Esophagus (tissue), 2 donors: ENCODE results near the gene CLIC1. TPM values are rescaled to one million over a fixed set of nuclear protein-coding genes. Genes with fewer than 3 reads are reported as not detected.

Experiments used
- H3K27ac ChIP-seq, 2 donors: one replicate each; pipeline ENCODE4 v1.5.1; 2013; ENCODE audit warnings: low read depth in 2 of 2, mild to moderate bottlenecking in 2 of 2, inconsistent platforms in 1 of 2, low read length in 1 of 2, moderate library complexity in 1 of 2
- H3K27me3 ChIP-seq, 2 donors: one replicate each; pipeline ENCODE4 v1.6.1; 2013; ENCODE audit warnings: low read length in 2 of 2, control low read depth in 1 of 2, mild to moderate bottlenecking in 1 of 2; ENCODE audit not compliant: insufficient read depth in 2 of 2, control insufficient read depth in 1 of 2
- H3K36me3 ChIP-seq, 2 donors: one replicate each; pipeline ENCODE4 v1.6.1; 2013; ENCODE audit warnings: low read length in 1 of 2; ENCODE audit not compliant: control insufficient read depth in 2 of 2, insufficient read depth in 2 of 2
- H3K4me1 ChIP-seq, 2 donors: one replicate each; pipeline ENCODE4 v1.6.1; 2013; ENCODE audit warnings: low read length in 1 of 2; ENCODE audit not compliant: control insufficient read depth in 2 of 2, insufficient read depth in 2 of 2
- H3K4me3 ChIP-seq, 2 donors: one replicate each; pipeline ENCODE4 v1.5.1; 2013; ENCODE audit warnings: low read length in 2 of 2, mild to moderate bottlenecking in 2 of 2, low read depth in 1 of 2, moderate library complexity in 1 of 2
- H3K9me3 ChIP-seq, 2 donors: one replicate each; pipeline ENCODE4 v1.6.1; 2013; ENCODE audit warnings: mild to moderate bottlenecking in 2 of 2, low read depth in 1 of 2, low read length in 1 of 2, moderate library complexity in 1 of 2; ENCODE audit not compliant: control insufficient read depth in 2 of 2, insufficient read depth in 1 of 2
- WGBS, 2 donors: extraction: QIAGEN DNeasy Blood & Tissue Kit; methylation state at CpG; one replicate each; pipeline ENCODE4 v1.1.7; 2013; 5-methylcytosine and 5-hydroxymethylcytosine counted together
- polyA plus RNA-seq, 2 donors: library from polyadenylated mRNA; stranded (reverse); fragments of 200-250 nt; gene quantifications; one replicate each; pipeline ENCODE4 v1.2.3, GENCODE V29; 2013
- donor health status: healthy with polysubstance abuse.
- donor health status: Bipolar disorder and iron deficiency.

CLIC1 gene
- polyA plus RNA-seq: 100 to 1,000 TPM; 258 to 412 TPM

DNA sequence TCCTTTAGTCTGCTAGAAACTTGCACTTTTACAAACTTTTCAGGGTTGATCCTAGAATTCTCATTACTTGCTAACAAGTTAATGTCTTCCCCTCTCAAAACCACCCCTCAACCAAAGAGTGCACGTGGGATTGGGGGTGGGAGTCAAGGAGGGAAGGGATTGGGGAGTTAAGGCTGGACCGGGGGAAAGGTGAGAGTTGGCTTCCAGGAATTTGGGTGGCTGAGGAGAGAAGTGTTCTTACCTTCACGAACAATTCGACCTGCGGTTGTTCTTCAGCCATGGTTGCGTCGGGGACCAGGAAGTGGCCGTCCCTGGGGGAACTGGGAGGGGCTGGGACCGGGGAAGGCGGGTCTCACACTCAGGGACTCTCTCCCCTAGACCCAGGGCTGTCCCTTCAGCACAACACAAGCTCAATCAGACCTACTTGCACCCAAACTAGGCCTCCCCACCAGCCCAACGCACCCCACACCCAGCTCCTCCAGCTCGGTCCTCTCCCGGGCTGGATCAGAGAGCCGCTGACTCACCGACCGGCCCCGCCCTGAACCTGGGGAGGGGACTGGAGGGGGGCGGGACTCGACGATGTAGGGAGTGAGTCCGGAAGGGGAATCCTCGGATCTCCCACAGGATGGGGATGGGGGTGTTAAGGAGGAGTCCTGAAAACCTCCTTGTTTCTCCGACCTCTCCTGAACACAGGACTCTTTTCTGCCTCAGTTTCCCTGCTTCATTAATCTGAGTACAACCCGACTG, at the start of gene CLIC1:
CLIC1 (minus strand) TSS at position 510 of the 747 bp plus-strand sequence; CDS start at position 280, 230 bp downstream.
- Histone ChIP-seq H3K27ac (peak within 1 kb of the TSS; percentile 96 to 98), H3K9me3 (no peaks in the 10 kb centered on the region), H3K36me3 (peaks cover 14 to 16% of the 10 kb centered on the region in 2 donors), H3K4me1 (peaks cover 3 to 17% of the 10 kb centered on the region in 2 donors), H3K27me3 (no peaks in the 10 kb centered on the region), H3K4me3 (peak within 1 kb of the TSS; percentile 60 to 88)
- 0 to 1% methylated on average over 24 of the region's 24 CpGs for WGBS, 2 donors

DNA sequence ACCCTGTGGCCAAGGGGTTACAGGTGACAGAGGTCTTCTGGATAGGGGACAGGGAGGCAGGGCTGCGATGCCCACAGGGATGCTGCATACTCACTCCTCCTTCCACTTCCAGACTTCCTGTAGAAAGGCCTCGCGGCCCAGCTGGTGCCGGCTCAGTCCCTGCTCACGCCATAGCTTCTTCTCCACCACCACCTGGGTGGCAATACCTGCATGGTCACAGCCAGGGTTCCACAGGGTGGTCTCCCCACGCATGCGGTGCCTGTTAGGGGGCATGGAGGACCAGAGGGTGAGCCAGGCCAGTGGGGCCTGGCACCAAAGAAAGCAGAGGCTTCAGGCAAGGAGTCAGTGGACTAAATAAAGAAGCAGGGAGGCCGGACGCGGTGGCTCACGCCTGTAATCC, 49.1 kb upstream of the CLIC1 start:
- no peak overlapping the region for H3K4me3 ChIP-seq
- 96% methylated on average over 11 of the region's 11 CpGs for WGBS, 2 donors
- no peak overlapping the region for H3K27ac ChIP-seq
- H3K4me1 ChIP-seq: no peaks in the 10 kb centered on the region
- peaks cover 5 to 47% of the 10 kb centered on the region in 2 donors for H3K36me3 ChIP-seq
- no peaks in the 10 kb centered on the region for H3K9me3 ChIP-seq
- H3K27me3 ChIP-seq: no peaks in the 10 kb centered on the region

DNA sequence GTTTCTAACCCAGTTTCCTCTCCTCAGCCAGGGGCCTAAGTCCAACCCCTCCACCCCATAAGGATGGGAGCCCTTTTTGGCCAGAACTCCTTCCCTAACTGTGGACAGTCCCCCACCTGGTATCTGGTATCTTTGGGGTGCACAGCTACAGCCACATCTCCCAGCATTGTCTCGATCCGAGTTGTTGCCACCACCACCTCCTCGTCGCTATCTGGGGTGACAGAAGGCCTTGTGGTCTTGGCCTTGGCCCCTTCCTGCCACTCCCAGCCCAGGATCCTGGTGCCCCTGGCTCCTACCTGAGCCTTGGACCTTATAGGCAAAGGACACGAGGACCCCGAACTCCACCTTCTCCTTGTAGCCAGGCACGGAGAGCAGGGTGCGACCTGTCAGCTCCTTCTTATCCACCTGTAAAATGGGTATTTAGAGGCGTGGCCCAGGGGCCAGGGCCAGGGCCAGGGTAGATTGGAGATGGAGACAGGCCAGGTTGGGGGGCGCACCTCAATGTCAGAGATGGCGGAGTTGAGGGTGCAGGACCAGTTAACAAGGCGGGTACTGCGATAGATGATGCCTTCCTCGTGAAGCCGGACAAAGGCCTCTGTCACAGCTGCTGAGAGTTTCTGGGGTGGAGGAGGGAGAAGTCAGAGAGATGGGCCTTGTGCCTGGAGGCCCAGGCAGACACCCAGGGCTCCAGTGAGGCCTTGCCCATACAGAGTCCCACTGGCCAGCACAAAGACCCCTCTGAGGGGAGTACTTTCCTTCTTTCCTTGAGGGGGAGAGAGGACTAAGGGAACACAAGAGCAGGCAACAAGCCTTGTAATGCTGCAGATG, 48.0 kb upstream of the CLIC1 start:
- H3K4me3 ChIP-seq: no peak overlapping the region
- H3K4me1 ChIP-seq: no peaks in the 10 kb centered on the region
- H3K36me3 ChIP-seq: peaks cover 8 to 55% of the 10 kb centered on the region in 2 donors
- H3K27ac ChIP-seq: no peak overlapping the region
- 94 to 95% methylated on average over 15 of the region's 15 CpGs for WGBS, 2 donors
- H3K9me3 ChIP-seq: no peaks in the 10 kb centered on the region
- no peaks in the 10 kb centered on the region for H3K27me3 ChIP-seq

DNA sequence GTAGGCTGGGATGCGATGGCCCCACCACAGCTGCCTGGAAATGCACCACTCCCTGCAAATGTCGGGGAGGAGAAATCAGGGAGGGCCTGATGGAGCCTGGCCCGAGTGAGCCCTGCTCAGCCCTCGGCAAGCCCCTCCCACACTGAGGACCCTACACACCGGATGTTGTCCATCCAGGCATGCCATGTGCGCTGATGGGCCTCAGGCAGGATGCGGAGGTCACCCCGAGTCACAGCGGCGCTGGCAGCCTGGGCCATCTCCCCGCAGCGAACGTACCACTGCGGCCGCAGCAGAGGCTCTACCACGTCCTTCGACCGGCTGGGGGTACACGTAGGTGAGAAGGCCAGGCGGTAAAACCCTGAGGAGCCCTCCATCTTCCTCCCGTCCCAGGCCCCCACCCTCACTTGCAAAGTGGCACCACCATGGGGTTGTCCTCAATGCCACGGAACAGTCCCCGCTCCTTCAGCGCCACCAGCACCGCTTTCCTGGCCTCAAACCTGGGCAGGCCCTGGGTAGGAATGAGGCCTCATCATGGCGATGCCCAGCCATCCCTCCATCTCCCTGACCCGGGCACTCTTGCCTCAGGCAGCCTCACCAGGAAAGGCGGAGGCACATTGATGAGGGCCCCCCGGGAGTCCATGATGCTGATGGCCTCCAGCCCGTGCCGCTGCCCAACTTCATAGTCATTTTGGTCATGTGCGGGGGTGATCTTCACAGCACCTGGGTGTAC, 46.0 kb upstream of the CLIC1 start:
- Histone ChIP-seq H3K36me3 (peaks cover 8 to 65% of the 10 kb centered on the region in 2 donors), H3K9me3 (no peaks in the 10 kb centered on the region), H3K27ac (no peak overlapping the region), H3K27me3 (no peaks in the 10 kb centered on the region), H3K4me3 (no peak overlapping the region), H3K4me1 (peaks cover under 1% of the 10 kb centered on the region in 2 donors)
- 91 to 92% methylated on average over 32 of the region's 32 CpGs for WGBS, 2 donors

DNA sequence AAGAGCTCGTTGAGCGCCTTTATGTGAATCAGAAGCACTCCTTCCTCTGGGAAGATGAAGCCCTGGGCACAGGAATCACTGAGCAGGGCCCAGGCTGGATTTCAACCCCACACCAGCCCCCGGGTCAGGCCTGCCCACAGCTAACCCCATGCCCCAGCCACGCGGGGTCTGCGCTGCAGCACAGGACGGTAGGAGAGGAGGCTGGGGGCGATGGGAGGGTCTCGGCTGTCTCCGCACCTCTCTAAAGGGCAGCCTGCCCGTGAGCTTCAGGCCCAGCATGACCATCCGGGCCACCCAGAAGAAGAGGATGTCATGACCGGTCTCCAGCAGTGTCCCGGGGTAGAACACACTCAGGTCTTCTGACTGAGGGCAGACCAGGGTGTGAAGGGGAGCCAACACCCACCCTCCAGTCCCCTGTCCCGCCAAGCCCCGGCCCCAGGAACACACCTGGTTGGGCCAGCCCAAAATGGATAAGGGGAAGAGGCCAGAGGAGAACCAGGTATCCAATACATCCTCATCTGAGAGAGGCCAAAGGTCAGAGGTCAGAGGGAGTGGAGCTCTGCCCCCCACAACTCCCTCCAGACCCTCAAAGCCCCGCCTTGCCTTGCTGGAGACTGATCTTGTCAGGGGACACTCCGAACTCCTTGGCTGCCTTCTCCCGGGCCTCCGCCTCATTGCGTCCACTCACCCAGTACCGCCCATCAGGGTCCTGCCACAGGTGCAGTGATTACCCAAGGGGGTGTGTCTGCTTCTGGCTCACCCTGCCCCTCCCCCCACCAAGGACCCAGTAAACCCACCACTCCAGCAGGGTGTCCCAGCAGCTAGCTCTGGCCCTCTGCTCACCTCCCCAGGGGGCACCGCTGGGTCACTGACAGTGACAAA, 45.2 kb upstream of the CLIC1 start:
- Histone ChIP-seq H3K27me3 (no peaks in the 10 kb centered on the region), H3K27ac (no peak overlapping the region), H3K4me1 (peaks cover 6% of the 10 kb centered on the region in 2 donors), H3K4me3 (no peak overlapping the region), H3K36me3 (peaks cover 8 to 65% of the 10 kb centered on the region in 2 donors), H3K9me3 (no peaks in the 10 kb centered on the region)
- 95 to 96% methylated on average over 23 of the region's 23 CpGs for WGBS, 2 donors

DNA sequence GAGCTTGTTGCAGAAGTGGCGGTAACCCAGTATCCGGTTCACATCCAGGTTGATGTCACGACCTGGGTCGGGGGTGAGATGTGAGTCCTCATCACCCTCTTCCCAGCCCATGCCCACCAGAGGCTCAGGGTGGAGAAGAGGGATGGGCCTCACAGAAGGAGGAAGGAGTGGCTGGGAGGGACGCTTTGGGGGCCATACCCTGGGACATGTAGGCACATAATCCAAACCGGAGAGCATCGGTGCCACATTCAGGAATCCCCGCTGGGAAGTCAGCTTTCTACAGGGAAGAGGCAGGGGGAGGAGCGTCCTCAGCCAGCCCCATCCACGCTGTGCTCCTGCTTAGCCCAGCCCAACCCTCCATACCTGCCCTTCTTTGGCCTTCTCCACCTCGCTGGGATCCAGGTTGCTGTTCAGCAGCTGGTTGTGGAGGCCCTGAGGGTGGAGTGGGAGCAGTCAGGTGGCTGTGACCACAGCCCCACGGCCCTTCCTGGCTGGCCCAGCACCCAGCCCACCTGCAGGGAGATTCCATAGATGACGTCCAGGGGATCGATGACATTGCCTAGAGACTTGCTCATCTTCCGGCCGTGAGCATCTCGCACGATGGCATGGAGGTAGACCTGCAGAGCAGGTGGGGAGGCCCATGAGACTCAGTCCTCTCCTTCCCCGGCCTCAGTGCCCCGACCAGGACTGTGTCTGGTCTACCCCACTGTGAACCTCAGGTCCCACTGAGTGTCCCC, 44.3 kb upstream of the CLIC1 start:
- H3K27me3 ChIP-seq: no peaks in the 10 kb centered on the region
- peaks cover 6% of the 10 kb centered on the region in 2 donors for H3K4me1 ChIP-seq
- H3K9me3 ChIP-seq: no peaks in the 10 kb centered on the region
- peaks cover 8 to 63% of the 10 kb centered on the region in 2 donors for H3K36me3 ChIP-seq
- no peak overlapping the region for H3K4me3 ChIP-seq
- no peak overlapping the region for H3K27ac ChIP-seq
- WGBS, 2 donors: 87% methylated on average over 20 of the region's 20 CpGs

DNA sequence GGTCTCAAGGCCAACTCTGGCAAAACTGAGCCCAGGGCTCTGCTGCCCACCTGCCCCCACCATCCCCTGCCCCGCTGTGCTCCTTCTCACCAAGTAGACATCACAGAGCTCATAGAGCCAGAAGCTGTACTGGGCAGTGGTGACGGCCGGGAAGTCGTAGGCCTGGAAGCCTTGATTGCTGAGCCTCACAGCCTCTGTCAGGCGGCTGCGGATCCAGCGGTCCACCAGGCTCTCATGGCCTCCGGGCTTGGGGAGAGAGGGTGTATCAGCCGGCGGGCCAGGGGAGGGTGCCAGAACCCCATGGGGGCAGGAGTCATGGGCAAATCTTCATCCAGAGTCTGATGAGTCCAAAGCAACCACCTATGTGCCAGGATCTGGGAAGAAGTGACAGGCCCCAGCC, 43.6 kb upstream of the CLIC1 start:
- H3K4me1 ChIP-seq: peaks cover 6 to 9% of the 10 kb centered on the region in 2 donors
- H3K36me3 ChIP-seq: peaks cover 8 to 56% of the 10 kb centered on the region in 2 donors
- H3K4me3 ChIP-seq: no peak overlapping the region
- no peaks in the 10 kb centered on the region for H3K9me3 ChIP-seq
- H3K27me3 ChIP-seq: no peaks in the 10 kb centered on the region
- no peak overlapping the region for H3K27ac ChIP-seq
- 94 to 95% methylated on average over 10 of the region's 10 CpGs for WGBS, 2 donors

DNA sequence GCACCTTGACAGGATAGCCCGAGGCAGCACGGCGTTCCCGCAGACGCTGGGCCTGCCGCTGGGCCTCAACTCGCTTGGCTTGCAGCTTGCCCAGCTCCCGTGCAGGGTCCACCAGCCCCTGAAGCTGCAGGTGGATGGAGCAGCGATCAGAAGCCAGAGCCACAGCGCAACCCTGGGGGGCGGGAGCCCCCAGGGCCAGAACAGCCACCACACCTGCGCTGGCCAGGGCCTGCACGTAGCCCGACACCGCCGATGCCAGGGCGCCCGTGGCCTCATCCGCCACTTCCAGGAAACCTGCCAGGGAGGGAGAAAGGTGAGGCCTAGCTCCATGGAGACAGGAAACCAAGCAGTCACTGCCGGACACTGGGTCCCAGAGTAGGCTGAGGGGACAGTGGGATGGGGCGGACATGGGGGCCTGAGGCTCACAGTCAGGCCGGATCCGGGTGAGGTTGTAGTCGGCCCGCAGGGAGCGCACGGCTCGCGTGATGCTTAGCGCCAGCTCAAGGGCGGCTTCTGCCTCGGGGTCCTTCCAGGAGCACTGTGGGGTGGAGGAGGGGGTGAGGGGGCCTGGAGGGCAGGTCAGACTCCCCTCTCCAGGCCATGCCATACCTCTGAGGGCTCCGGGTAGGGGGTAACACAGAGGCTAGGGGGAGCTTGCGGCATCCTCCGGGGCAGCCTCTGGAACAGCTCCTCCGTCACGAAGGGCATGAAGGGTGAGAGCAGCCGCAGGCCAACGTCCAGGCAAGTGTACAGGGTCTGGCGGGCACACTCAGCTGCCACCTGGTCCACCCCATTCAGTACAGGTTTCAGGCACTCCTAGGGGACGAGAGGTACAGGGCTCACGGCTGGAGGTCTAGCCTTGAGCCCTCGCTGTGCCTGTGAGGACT, 42.9 kb upstream of the CLIC1 start:
- Histone ChIP-seq H3K9me3 (no peaks in the 10 kb centered on the region), H3K36me3 (peaks cover 8 to 49% of the 10 kb centered on the region in 2 donors), H3K4me1 (peaks cover 6 to 9% of the 10 kb centered on the region in 2 donors), H3K27ac (no peak overlapping the region), H3K4me3 (no peak overlapping the region), H3K27me3 (no peaks in the 10 kb centered on the region)
- WGBS, 2 donors: 83 to 86% methylated on average over 36 to 43 of the region's 43 CpGs
